Neural crest cell (in vitro differentiated cells): Measurements from ENCODE around the gene CPXM2. TPM values are rescaled to one million over a fixed set of nuclear protein-coding genes. Genes with fewer than 3 reads are reported as not detected.

Source experiments
- DNase-seq: peaks from one replicate; pipeline ENCODE4 v3.0.0; 2021; ENCODE audit warnings: low read depth, mixed read lengths, low spot score
- H3K27ac Mint-ChIP-seq: one replicate; pipeline ENCODE4 v1.8.0; 2021; ENCODE audit warnings: mild to moderate bottlenecking, mixed read lengths; ENCODE audit not compliant: unreplicated experiment
- H3K27me3 Mint-ChIP-seq: 2 replicates; pipeline ENCODE4 v1.8.0; 2021; ENCODE audit warnings: low read depth, mild to moderate bottlenecking, mixed read lengths
- H3K36me3 Mint-ChIP-seq: 2 replicates; pipeline ENCODE4 v1.8.0; 2021; ENCODE audit warnings: low read depth, mild to moderate bottlenecking, mixed read lengths
- H3K4me1 Mint-ChIP-seq: 2 replicates; pipeline ENCODE4 v1.8.0; 2021; ENCODE audit warnings: mixed read lengths
- H3K4me3 Mint-ChIP-seq: one replicate; pipeline ENCODE4 v1.8.0; 2021; ENCODE audit warnings: mild to moderate bottlenecking, mixed read lengths
- H3K9me3 Mint-ChIP-seq: 2 replicates; pipeline ENCODE4 v1.8.0; 2021; ENCODE audit warnings: mixed read lengths
- CTCF ChIP-seq: fragments of 200-600 bp; sonication (generic); conservative IDR thresholded peaks from 2 replicates; pipeline ENCODE4 v1.5.0; 2021; ENCODE audit warnings: antibody characterized with exemption, mild to moderate bottlenecking
- long read RNA-seq: library from polyadenylated mRNA; unstranded; transcript quantifications from one replicate; pipeline ENCODE4 v2.0.0, GENCODE V29; 2020
- total RNA-seq: library from RNA; stranded (reverse); gene quantifications from 2 replicates; pipeline ENCODE4 v1.2.1, GENCODE V29; 2021

CPXM2 gene
- not detected in 2 replicates for total RNA-seq
- long read RNA-seq, result 0 reads

- Mint-ChIP-seq H3K27me3 (peaks cover 86% of the 10 kb centered on the region), H3K27ac (no peak within 1 kb of the TSS), H3K4me1 (peaks cover 5% of the 10 kb centered on the region), H3K9me3 (no peaks in the 10 kb centered on the region), H3K36me3 (no peaks in the 10 kb centered on the region), H3K4me3 (no peak within 1 kb of the TSS)
- no peak for TF ChIP-seq CTCF
- DNase-seq, result no peak
Observed at GRCh38 chr10:123891144-123892071, at the start of gene CPXM2. TSS of gene CPXM2 (minus strand) at chr10:123891807. CDS start at chr10:123891659, 148 bp downstream.

GRCh38 chr10:123939591-123939990 lies 48.0 kb upstream of the CPXM2 start:
- H3K27ac Mint-ChIP-seq, result no peak overlapping the region
- peaks cover 26% of the 10 kb centered on the region for H3K4me1 Mint-ChIP-seq
- no peaks in the 10 kb centered on the region for H3K27me3 Mint-ChIP-seq
- no peak overlapping the region for H3K4me3 Mint-ChIP-seq
- DNase-seq, result no peak
- no peak for TF ChIP-seq CTCF
- peaks cover 6% of the 10 kb centered on the region for H3K9me3 Mint-ChIP-seq
- no peaks in the 10 kb centered on the region for H3K36me3 Mint-ChIP-seq

GRCh38 chr10:123938890-123939289 lies 47.3 kb upstream of the CPXM2 start:
- Mint-ChIP-seq H3K4me3 (no peak overlapping the region), H3K9me3 (peaks cover 8% of the 10 kb centered on the region), H3K27ac (no peak overlapping the region), H3K4me1 (peaks cover 26% of the 10 kb centered on the region), H3K27me3 (no peaks in the 10 kb centered on the region), H3K36me3 (no peaks in the 10 kb centered on the region)
- no peak for DNase-seq
- no peak for TF ChIP-seq CTCF

- DNase-seq, result no peak
- Mint-ChIP-seq H3K36me3 (no peaks in the 10 kb centered on the region), H3K27ac (no peak overlapping the region), H3K4me3 (no peak overlapping the region), H3K9me3 (peaks cover 11% of the 10 kb centered on the region), H3K27me3 (no peaks in the 10 kb centered on the region), H3K4me1 (peaks cover 16% of the 10 kb centered on the region)
- TF ChIP-seq CTCF, result no peak
Observed at GRCh38 chr10:123936426-123936825, 44.8 kb upstream of the CPXM2 start.

- Mint-ChIP-seq H3K4me3 (no peak overlapping the region), H3K9me3 (peaks cover 16% of the 10 kb centered on the region), H3K27me3 (peaks cover 2% of the 10 kb centered on the region), H3K27ac (no peak overlapping the region), H3K4me1 (peaks cover 16% of the 10 kb centered on the region), H3K36me3 (no peaks in the 10 kb centered on the region)
- no peak for TF ChIP-seq CTCF
- DNase-seq, result no peak
Observed at GRCh38 chr10:123935680-123936079, 44.1 kb upstream of the CPXM2 start.
